BJ (cell line): ENCODE measurements around the gene IL31RA. TPM values are rescaled to one million over a fixed set of nuclear protein-coding genes. Genes with fewer than 3 reads are reported as not detected.

Experiments used
- CTCF ChIA-PET: fragments of 350-600 bp; formaldehyde crosslinking; extraction: SDS; loops from one replicate; lab custom pipeline; 2021; ENCODE audit warnings: antibody characterized with exemption, inconsistent platforms; lab: Yijun Ruan, JAX
- POLR2A ChIA-PET: fragments of 300-600 bp; sonication (Branson Sonifier 250); formaldehyde crosslinking; extraction: SDS; loops from one replicate; lab custom pipeline; 2021; ENCODE audit warnings: antibody characterized with exemption; lab: Charles Lee
- DNase-seq: peaks from one replicate; pipeline ENCODE4 v3.0.0-alpha.2; 2011; ENCODE audit warnings: low read depth
- H3K27me3 ChIP-seq: 2 replicates; pipeline ENCODE4 v1.6.0; 2011; ENCODE audit warnings: low read length; ENCODE audit not compliant: control insufficient read depth, insufficient read depth
- H3K36me3 ChIP-seq: 2 replicates; pipeline ENCODE4 v1.5.1; 2011; ENCODE audit warnings: low read length; ENCODE audit not compliant: control insufficient read depth, insufficient read depth
- H3K4me3 ChIP-seq: 2 replicates; pipeline ENCODE4 v1.5.1; 2011; ENCODE audit warnings: low read depth, mild to moderate bottlenecking, control low read depth, low read length
- polyA plus RNA-seq: library from polyadenylated mRNA; depleted of rRNA; stranded (reverse); fragments of >200 nt; gene quantifications from 2 replicates; pipeline ENCODE4 v1.2.3, GENCODE V29; 2011; rRNA removed
- small RNA-seq: library from RNA; depleted of rRNA; stranded (forward); fragments of <200 nt; gene quantifications from one replicate; pipeline ENCODE3, GENCODE V24; 2012; ENCODE audit warnings: low replicate concordance, low read depth; ENCODE audit not compliant: insufficient read length
- TF ChIP-seq, protein P1 (sequence below): IDR thresholded peaks from 2 replicates; pipeline ENCODE4 v1.5.1; 2011; ENCODE audit warnings: low read depth, mild to moderate bottlenecking, control low read depth, inconsistent platforms, low read length, moderate library complexity; ENCODE audit not compliant: insufficient read depth

The IL31RA gene
- polyA plus RNA-seq, 1 experiment, result not detected

DNA sequence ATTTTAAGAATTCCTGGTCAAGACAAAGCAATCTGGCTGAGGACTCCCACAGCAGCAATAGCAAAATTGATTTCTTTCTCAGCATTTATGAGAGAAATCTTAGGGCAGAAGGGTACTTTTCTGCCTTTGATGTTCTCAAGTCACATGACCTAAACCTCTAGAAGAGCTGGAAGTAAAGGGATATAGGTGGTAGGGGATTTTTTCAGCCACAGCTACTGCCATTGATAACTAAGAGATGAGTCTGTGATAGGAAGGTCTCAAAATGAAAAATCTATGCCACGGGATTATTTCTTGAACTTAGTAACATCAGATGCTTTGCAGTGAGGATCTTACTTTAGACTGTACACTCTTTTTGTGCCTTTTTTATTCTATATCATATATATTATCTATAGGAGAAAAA lies 108.1 kb downstream of the IL31RA start:
- ChIA-PET CTCF (no interaction called here), POLR2A (no interaction called here)
- Histone ChIP-seq H3K4me3 (no peak overlapping the region), H3K27me3 (no peaks in the 10 kb centered on the region), H3K36me3 (peaks cover 25% of the 10 kb centered on the region)
- TF ChIP-seq, protein P1, sequence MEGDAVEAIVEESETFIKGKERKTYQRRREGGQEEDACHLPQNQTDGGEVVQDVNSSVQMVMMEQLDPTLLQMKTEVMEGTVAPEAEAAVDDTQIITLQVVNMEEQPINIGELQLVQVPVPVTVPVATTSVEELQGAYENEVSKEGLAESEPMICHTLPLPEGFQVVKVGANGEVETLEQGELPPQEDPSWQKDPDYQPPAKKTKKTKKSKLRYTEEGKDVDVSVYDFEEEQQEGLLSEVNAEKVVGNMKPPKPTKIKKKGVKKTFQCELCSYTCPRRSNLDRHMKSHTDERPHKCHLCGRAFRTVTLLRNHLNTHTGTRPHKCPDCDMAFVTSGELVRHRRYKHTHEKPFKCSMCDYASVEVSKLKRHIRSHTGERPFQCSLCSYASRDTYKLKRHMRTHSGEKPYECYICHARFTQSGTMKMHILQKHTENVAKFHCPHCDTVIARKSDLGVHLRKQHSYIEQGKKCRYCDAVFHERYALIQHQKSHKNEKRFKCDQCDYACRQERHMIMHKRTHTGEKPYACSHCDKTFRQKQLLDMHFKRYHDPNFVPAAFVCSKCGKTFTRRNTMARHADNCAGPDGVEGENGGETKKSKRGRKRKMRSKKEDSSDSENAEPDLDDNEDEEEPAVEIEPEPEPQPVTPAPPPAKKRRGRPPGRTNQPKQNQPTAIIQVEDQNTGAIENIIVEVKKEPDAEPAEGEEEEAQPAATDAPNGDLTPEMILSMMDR, result no peak
- DNase-seq, result no peak

- ChIA-PET CTCF (interaction anchor here (1.7 kb wide), 1 partner anchor 19 kb away, joined by 3 read pairs; no protein-coding TSS in a partner anchor), POLR2A (no interaction called here)
- Histone ChIP-seq H3K4me3 (no peak overlapping the region), H3K36me3 (peaks cover 19% of the 10 kb centered on the region), H3K27me3 (no peaks in the 10 kb centered on the region)
- DNase-seq, result no peak
- TF ChIP-seq, protein P1, result no peak
These were observed 109.6 kb downstream of the IL31RA start for GRCh38 chr5:55960779-55961178.

- H3K4me3 ChIP-seq, result no peak overlapping the region
- ChIA-PET CTCF (interaction anchor here (1.0 kb wide), 1 partner anchor 235 kb away, joined by 3 read pairs; no protein-coding TSS in a partner anchor), POLR2A (no interaction called here)
- H3K36me3 ChIP-seq, result peaks cover 11% of the 10 kb centered on the region
- no peak for DNase-seq
- TF ChIP-seq, protein P1, result no peak
- H3K27me3 ChIP-seq, result no peaks in the 10 kb centered on the region
These were observed 114.4 kb downstream of the IL31RA start for GRCh38 chr5:55965525-55965924.

GRCh38 chr5:55966284-55966683 lies 115.1 kb downstream of the IL31RA start:
- H3K4me3 ChIP-seq, result no peak overlapping the region
- ChIA-PET POLR2A (no interaction called here), CTCF (no interaction called here)
- H3K27me3 ChIP-seq, result no peaks in the 10 kb centered on the region
- peaks cover 7% of the 10 kb centered on the region for H3K36me3 ChIP-seq
- DNase-seq, result no peak
- TF ChIP-seq, protein P1, result no peak

GRCh38 chr5:55969956-55970355 lies 118.8 kb downstream of the IL31RA start:
- Histone ChIP-seq H3K36me3 (peaks cover 2% of the 10 kb centered on the region; the same call in 1 of the 2 replicates), H3K4me3 (no peak overlapping the region), H3K27me3 (no peaks in the 10 kb centered on the region)
- DNase-seq, result no peak
- TF ChIP-seq, protein P1, result no peak
- ChIA-PET POLR2A (interaction anchor here (0.5 kb wide), 1 partner anchor 247 kb away, joined by 4 read pairs; no protein-coding TSS in a partner anchor), CTCF (interaction anchor here (0.6 to 1.8 kb wide), 3 partner anchors 11 to 232 kb away, joined by 3 to 4 read pairs (median 3); no protein-coding TSS in a partner anchor)

Small RNA genes lying within 50 kb of the gene (small RNA-seq; reads per million reads assigned to genes)
- gene AC016596.1, result not detected

Other genes with a start within 250 kb of the IL31RA start
- 12.5 and 25.1 TPM in 2 replicates for gene SLC38A9, start 139.0 kb upstream of the IL31RA start, polyA plus RNA-seq
- gene DDX4, start 113.3 kb upstream of the IL31RA start, polyA plus RNA-seq, result not detected in 2 replicates
- gene IL6ST, start 143.6 kb downstream of the IL31RA start, polyA plus RNA-seq, result 167 and 330 TPM in 2 replicates